Aorta (tissue), 5 donors: Measurements from ENCODE around the gene LZTFL1. TPM values are rescaled to one million over a fixed set of nuclear protein-coding genes. Genes with fewer than 3 reads are reported as not detected.
"Not testable (repeated sequence)": the region's sequence is repeated elsewhere in the genome, so short reads cannot be mapped to it uniquely, and the experiment has no call there.

ENCODE experiments used
- ATAC-seq: fragments of 200-7000 bp; cut with Tn5 transposase; one replicate; pipeline ENCODE4 v1.9.1; 2022; ENCODE audit warnings: moderate library complexity; ENCODE audit not compliant: low FRiP score
- DNase-seq, 2 donors: peaks; one replicate each; pipeline ENCODE4 v3.0.0-alpha.2; 2020
- H3K27ac ChIP-seq, 2 donors: one replicate each; pipeline ENCODE4 v1.5.1; 2013; ENCODE audit warnings: low read length in 2 of 2, mild to moderate bottlenecking in 2 of 2, moderate library complexity in 2 of 2, control low read depth in 1 of 2, inconsistent platforms in 1 of 2, low read depth in 1 of 2
- H3K27me3 ChIP-seq, 2 donors: one replicate each; pipeline ENCODE4 v1.6.1; 2013; ENCODE audit warnings: control low read depth in 1 of 2, low read length in 1 of 2, mild to moderate bottlenecking in 1 of 2, moderate library complexity in 1 of 2; ENCODE audit not compliant: insufficient read depth in 2 of 2, control insufficient read depth in 1 of 2
- H3K36me3 ChIP-seq, 2 donors: one replicate each; pipeline ENCODE4 v1.6.1; 2013; ENCODE audit warnings: control low read depth in 1 of 2, low read length in 1 of 2, mild to moderate bottlenecking in 1 of 2; ENCODE audit not compliant: insufficient read depth in 2 of 2, control insufficient read depth in 1 of 2
- H3K4me1 ChIP-seq, 2 donors: one replicate each; pipeline ENCODE4 v1.6.1; 2013; ENCODE audit warnings: low read length in 2 of 2, control low read depth in 1 of 2, mild to moderate bottlenecking in 1 of 2, moderate library complexity in 1 of 2; ENCODE audit not compliant: insufficient read depth in 2 of 2, control insufficient read depth in 1 of 2
- H3K4me3 ChIP-seq, 2 donors: one replicate each; pipeline ENCODE4 v1.5.1; 2013; ENCODE audit warnings: low read length in 2 of 2, control low read depth in 1 of 2, mild to moderate bottlenecking in 1 of 2
- H3K9me3 ChIP-seq: one replicate; pipeline ENCODE4 v1.6.1; 2013; ENCODE audit warnings: mild to moderate bottlenecking, low read length; ENCODE audit not compliant: control insufficient read depth
- WGBS, 2 donors: extraction: QIAGEN DNeasy Blood & Tissue Kit; methylation state at CpG; one replicate each; pipeline ENCODE4 v1.1.7; 2013; 5-methylcytosine and 5-hydroxymethylcytosine counted together
- intact Hi-C, 2 donors: fragments of 100-400 bp; cut with DNase I; formaldehyde crosslinking; loops; one replicate each; pipeline versions ENCODE4 v1.14.2 to v1.15.0; 2022
- polyA plus RNA-seq, 2 donors: library from polyadenylated mRNA; stranded (reverse); fragments of 200-250 nt; gene quantifications; one replicate each; pipeline ENCODE4 v1.2.3, GENCODE V29; 2013
- total RNA-seq, 2 donors: library from RNA; stranded (reverse); fragmentation: NEBNext Ultra II Directional; extraction: Animal tissue kit (Norgen Biotek cat#: 25700); gene quantifications; one replicate each; pipeline ENCODE4 v1.2.1, GENCODE V29; 2021
- donor health status: healthy with polysubstance abuse.
- donor health status: Bipolar disorder and iron deficiency.
- donor health status: DM: no; HTN: no; CAD: no.
- donor health status: DM: no; HTN: no; CAD: no.
- donor health status: DM: yes; HTN: yes; CAD: no.

The LZTFL1 gene
- total and polyA plus RNA-seq, 4 donors = 9.8 to 16.3 (median 11.1) TPM

DNA sequence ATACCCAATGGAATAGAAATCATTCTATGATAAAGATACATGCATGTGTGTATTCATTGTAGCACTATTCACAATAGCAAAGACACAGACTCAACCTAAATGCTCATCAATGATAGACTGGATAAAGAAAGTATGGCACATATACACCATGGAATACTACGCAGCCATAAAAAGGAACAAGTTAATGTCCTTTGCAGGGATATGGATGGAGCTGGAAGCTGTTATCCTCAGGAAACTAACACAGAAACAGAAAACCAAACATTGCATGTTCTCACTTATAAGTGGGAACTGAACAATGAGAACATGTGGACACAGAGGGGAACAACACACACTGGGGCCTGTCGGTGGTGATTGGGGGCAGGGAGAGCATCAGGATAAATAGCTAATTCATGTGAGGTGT, 15.1 kb upstream of the LZTFL1 start:
- WGBS, 2 donors = 87 to 89% methylated on average over 2 of the region's 2 CpGs
- intact Hi-C loops, H3K4me3 ChIP-seq, H3K27ac ChIP-seq, H3K9me3 ChIP-seq, H3K36me3 ChIP-seq, H3K4me1 ChIP-seq, H3K27me3 ChIP-seq, ATAC-seq, DNase-seq: not testable (repeated sequence)

DNA sequence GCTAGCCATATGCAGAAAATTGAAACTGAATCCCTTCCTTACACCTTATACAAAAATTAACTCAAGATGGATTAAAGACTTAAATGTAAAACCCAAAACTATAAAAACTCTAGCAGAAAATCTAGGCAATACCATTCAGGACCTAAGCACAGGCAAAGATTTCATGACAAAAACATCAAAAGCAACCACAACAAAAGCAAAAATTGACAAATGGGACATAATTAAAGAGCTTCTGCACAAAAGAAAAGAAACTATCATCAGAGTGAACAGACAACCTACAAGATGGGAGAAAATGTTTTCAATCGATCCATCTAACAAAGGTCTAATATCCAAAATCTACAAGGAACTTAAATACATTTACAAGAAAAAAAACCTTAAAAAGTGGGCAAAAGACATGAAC, 14.4 kb upstream of the LZTFL1 start:
- intact Hi-C loops, H3K9me3 ChIP-seq, H3K36me3 ChIP-seq, DNase-seq, ATAC-seq, H3K27me3 ChIP-seq, H3K27ac ChIP-seq, H3K4me1 ChIP-seq, H3K4me3 ChIP-seq: not testable (repeated sequence)
- 87 to 92% methylated on average over 1 of the region's 1 CpG for WGBS, 2 donors

DNA sequence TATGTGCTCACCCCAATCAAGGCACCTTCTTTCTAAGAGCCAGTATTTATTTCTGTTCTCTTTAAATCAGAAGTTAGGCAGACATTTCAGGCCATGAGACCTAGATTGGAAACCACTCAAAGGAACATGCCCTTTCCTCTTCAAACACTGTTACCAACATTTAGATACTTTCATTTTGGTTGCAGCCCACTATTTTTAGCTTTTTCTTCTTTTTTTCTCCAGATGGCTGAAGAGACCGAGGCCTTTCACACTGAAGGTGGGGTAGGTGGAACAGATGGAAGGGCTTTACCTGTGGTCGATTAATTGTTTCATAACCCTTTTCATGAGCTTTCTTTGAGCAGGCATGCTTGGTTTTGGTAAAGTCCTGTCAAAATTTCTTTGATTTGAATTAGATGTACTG, 10.9 kb upstream of the LZTFL1 start:
- Histone ChIP-seq H3K9me3 (no peaks in the 10 kb centered on the region), H3K4me3 (no peak overlapping the region), H3K4me1 (no peaks in the 10 kb centered on the region), H3K27me3 (peaks cover 0 to 2% of the 10 kb centered on the region in 2 donors), H3K27ac (no peak overlapping the region), H3K36me3 (no peaks in the 10 kb centered on the region)
- DNase-seq = no peak
- no peak for ATAC-seq
- WGBS, 2 donors = 64 to 72% methylated on average over 2 of the region's 2 CpGs
- intact Hi-C loops = no loop called here

DNA sequence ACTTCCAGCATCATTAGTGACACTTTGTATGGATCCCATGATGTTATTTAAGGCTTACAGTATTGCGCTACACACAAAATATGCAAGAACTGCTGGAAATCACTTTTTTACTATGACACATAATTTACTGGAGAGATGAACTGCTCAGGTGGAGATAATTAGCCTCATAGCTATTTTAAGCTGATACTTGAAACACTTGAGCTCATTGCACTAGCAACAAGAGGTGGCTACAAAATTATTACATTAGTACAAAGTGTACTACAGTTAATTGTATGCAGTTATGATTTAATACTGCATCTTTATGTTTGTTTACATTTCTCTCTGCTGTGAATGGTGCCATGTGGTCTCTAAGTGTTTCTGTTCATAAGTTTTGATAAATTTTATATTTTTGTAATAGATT, 6.5 kb upstream of the LZTFL1 start:
- WGBS, 2 donors = 89 to 92% methylated on average over 1 of the region's 1 CpG
- DNase-seq = no peak
- H3K27ac ChIP-seq = no peak overlapping the region
- no peaks in the 10 kb centered on the region for H3K9me3 ChIP-seq
- intact Hi-C loops = no loop called here
- peaks cover 0 to 2% of the 10 kb centered on the region in 2 donors for H3K27me3 ChIP-seq
- no peak overlapping the region for H3K4me3 ChIP-seq
- H3K36me3 ChIP-seq = no peaks in the 10 kb centered on the region
- ATAC-seq = no peak
- no peaks in the 10 kb centered on the region for H3K4me1 ChIP-seq

DNA sequence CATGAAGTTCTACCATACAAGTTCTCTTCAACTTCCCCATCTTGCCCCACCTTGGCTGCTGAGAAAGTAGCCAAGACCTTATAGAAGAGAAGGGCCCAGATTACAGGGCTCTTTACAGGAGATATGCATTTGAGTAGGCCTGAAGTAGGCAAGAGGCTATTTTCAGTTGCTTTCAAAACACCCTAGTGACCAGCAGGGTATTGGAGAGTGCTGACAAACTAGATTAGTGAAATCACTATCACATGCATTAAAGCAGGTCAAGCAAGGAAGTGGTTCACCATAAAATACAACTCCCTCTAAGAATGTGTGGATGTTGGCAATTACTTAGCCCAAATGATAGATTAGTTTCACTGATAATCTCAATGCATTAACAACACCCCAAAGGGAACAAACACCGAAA, 2.7 kb upstream of the LZTFL1 start:
- intact Hi-C loops = no loop called here
- H3K27ac ChIP-seq = no peak overlapping the region
- DNase-seq = no peak
- H3K27me3 ChIP-seq = peaks cover 0 to 2% of the 10 kb centered on the region in 2 donors
- no peaks in the 10 kb centered on the region for H3K9me3 ChIP-seq
- no peaks in the 10 kb centered on the region for H3K4me1 ChIP-seq
- H3K4me3 ChIP-seq = no peak overlapping the region
- no peak for ATAC-seq
- 92 to 96% methylated on average over 1 of the region's 1 CpG for WGBS, 2 donors
- H3K36me3 ChIP-seq = no peaks in the 10 kb centered on the region

DNA sequence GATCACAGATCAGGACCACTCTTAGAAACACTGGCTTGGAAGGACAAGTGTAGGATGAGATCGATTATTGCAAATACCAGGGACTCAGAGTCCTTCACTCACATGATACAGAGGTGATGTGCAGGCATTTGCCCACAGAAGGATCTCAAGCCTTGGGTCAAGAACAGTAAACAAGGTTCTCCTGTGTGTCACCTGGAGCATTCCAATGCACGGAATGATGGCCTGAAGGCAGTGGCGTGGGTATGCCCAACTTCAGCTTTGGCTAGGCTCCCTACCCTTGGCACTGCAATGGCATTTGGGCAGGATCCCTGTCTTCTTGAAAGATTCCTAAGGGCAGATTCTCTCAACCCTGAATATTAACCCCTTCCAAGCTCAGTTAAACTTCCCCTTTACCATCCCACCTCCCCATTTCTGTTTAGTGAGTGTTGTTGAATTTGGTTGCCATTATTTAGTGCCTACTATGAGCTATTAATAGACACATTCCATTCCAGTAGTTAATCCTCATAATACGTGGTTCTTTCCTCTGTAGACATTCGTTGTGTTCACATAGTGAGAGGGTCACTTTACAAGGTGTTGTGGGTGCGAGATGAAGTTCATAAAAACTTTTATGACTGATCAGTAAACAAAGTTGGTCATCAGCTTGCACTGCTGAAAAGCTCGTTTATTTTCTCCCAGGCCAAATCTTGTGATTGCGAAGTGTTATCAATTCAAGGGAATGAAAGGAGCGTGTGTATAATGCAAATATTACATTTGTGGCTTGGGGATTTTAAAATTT, 1.1 kb upstream of the LZTFL1 start:
- H3K27me3 ChIP-seq = no peaks in the 10 kb centered on the region
- no peak for ATAC-seq
- H3K36me3 ChIP-seq = no peaks in the 10 kb centered on the region
- no peak overlapping the region for H3K27ac ChIP-seq
- intact Hi-C loops = loop anchor here in 1 of 2 donors (2.0 kb wide), 1 partner anchor 236 kb away; no protein-coding TSS in a partner anchor
- no peaks in the 10 kb centered on the region for H3K9me3 ChIP-seq
- no peak overlapping the region for H3K4me3 ChIP-seq
- no peaks in the 10 kb centered on the region for H3K4me1 ChIP-seq
- DNase-seq = no peak
- whole genome bisulfite sequencing, 2 donors = 78 to 82% methylated on average over 9 of the region's 9 CpGs

DNA sequence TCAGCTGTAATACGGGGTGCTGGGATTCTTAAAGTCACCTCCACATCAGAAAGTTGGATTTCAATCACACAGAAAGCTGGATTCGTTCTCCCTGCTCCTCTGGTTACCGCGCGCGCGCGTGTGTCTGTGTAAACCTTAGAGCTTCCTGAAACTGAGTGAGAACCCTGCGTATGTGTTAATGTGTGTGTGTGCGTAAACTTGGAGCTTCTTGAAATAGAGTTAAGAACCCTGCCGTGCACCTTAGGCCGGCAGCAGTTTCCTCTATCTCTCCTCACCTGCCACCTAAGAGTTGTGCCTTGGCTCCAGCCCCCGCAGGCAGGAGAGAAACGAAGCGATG, 531 bp downstream of the LZTFL1 start:
- H3K4me3 ChIP-seq = peak overlapping the region; percentile 42 to 75
- intact Hi-C loops = no loop called here
- no peaks in the 10 kb centered on the region for H3K9me3 ChIP-seq
- DNase-seq = peak in 1 of 2 donors; percentile 72
- no peak overlapping the region for H3K27ac ChIP-seq
- ATAC-seq = peak; percentile 33
- no peaks in the 10 kb centered on the region for H3K4me1 ChIP-seq
- no peaks in the 10 kb centered on the region for H3K27me3 ChIP-seq
- 1% methylated on average over 14 to 15 of the region's 15 CpGs for WGBS, 2 donors
- H3K36me3 ChIP-seq = peaks cover 2 to 4% of the 10 kb centered on the region in 2 donors

DNA sequence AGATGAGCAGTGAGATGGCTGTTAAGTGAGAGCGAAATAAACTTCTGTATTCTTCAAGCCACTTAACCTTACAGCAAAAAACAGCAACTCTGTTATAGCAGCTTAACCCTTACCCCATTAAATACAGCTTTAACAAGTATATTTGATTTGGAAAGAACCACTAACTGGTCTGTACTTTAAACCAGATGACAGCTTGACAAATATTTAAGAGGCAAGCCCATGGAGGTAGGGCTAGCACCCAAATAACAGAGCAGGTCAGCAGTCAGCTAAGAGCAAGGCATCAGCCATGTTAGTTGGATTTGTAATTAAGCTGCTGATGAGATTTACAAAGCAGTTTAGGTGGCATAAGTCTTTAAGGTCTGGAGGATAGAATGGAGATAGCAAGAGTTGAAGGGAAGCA, 3.5 kb downstream of the LZTFL1 start:
- 91 to 98% methylated on average over 1 of the region's 1 CpG for WGBS, 2 donors
- Histone ChIP-seq H3K4me1 (no peaks in the 10 kb centered on the region), H3K27ac (no peak overlapping the region), H3K36me3 (peaks cover 4 to 8% of the 10 kb centered on the region in 2 donors), H3K4me3 (no peak overlapping the region), H3K27me3 (no peaks in the 10 kb centered on the region), H3K9me3 (no peaks in the 10 kb centered on the region)
- intact Hi-C loops = no loop called here
- ATAC-seq (no peak), DNase-seq (no peak)

DNA sequence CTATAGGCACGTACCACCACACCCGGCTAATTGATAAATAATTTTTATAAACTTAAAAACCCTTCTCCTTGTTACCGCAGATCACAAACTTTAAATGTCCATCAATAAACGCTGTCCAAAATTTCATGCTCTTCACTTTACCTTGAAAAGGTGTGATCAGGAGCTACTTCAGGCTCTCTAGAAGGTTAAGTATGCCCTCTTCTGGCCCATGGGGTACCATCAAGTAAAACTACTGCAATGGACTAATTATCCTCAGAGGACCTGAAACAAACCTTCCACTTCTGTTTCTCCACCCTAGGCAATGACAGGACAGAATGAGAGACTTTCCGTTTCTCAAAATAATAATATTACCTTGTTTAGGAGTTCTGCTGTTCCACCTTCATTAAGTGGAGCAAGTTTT, 9.2 kb downstream of the LZTFL1 start:
- Histone ChIP-seq H3K27ac (no peak overlapping the region), H3K9me3 (no peaks in the 10 kb centered on the region), H3K4me1 (no peaks in the 10 kb centered on the region), H3K4me3 (no peak overlapping the region), H3K27me3 (no peaks in the 10 kb centered on the region), H3K36me3 (peaks cover under 1 to 12% of the 10 kb centered on the region in 2 donors)
- 93 to 95% methylated on average over 5 of the region's 5 CpGs for WGBS, 2 donors
- intact Hi-C loops = no loop called here
- no peak for DNase-seq
- ATAC-seq = no peak
